Measurements from ENCODE around the gene EDIL3.

The EDIL3 gene

DNA sequence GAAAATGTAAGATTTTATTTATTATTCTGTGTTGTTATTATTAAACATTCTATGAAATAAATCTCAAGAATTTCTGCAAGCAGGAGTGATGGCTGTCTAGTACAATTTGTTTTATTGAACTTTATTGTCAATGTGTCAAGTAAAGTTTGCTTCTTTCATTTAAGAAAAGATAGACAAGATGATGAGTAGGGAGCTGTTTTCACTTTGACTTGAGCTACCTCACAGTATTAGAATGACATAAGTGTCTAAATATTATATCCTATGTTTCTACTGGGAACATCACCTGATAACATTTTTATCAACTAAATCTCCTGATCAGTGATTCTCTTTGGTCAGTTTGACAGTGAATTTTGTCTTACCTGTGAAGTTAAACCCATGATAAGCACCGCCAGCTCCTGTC, 12.7 kb upstream of the EDIL3 start:
- no peaks in the 10 kb centered on the region for H3K4me1 ChIP-seq (ENCODE audit: control insufficient read depth, insufficient read depth, low read length, poor library complexity, severe bottlenecking)
- no peak overlapping the region for H3K4me3 ChIP-seq (ENCODE audit: insufficient read depth, low read depth, low read length, poor library complexity, severe bottlenecking)
- DNase-seq, result no peak
- no peak overlapping the region for H3K27ac ChIP-seq (ENCODE audit: insufficient read depth, low read length, poor library complexity, severe bottlenecking)
- no peaks in the 10 kb centered on the region for H3K36me3 ChIP-seq (ENCODE audit: control insufficient read depth, insufficient read depth, low read length)
- no peaks in the 10 kb centered on the region for H3K9me3 ChIP-seq (ENCODE audit: control insufficient read depth, low read length)
- no peaks in the 10 kb centered on the region for H3K27me3 ChIP-seq (replicated peaks; ENCODE audit: control insufficient read depth, insufficient read depth, low read length, poor library complexity, severe bottlenecking)

DNA sequence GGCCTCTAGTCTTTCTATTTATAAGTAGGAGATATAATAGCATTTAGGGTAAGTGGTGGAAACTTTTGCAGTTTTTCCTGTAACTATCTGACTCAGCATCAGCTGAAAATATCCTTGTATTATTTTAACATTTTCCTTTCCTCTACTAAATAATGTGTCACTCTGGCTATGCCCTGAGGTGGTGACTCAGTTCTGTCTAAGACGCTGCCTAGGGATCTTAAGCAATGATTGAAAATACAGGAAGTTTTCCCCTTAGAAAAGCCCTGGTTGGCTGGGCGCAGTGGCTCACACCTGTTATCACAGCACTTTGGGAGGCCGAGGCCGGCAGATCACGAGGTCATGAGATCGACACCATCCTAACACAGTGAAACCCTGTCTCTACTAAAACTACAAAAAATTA, 9.3 kb upstream of the EDIL3 start:
- no peaks in the 10 kb centered on the region for H3K9me3 ChIP-seq (ENCODE audit: control insufficient read depth, low read length)
- no peak overlapping the region for H3K4me3 ChIP-seq (ENCODE audit: insufficient read depth, low read depth, low read length, poor library complexity, severe bottlenecking)
- H3K4me1 ChIP-seq (ENCODE audit: control insufficient read depth, insufficient read depth, low read length, poor library complexity, severe bottlenecking), result no peaks in the 10 kb centered on the region
- no peaks in the 10 kb centered on the region for H3K36me3 ChIP-seq (ENCODE audit: control insufficient read depth, insufficient read depth, low read length)
- H3K27ac ChIP-seq (ENCODE audit: insufficient read depth, low read length, poor library complexity, severe bottlenecking), result no peak overlapping the region
- H3K27me3 ChIP-seq (replicated peaks; ENCODE audit: control insufficient read depth, insufficient read depth, low read length, poor library complexity, severe bottlenecking), result no peaks in the 10 kb centered on the region
- no peak for DNase-seq

DNA sequence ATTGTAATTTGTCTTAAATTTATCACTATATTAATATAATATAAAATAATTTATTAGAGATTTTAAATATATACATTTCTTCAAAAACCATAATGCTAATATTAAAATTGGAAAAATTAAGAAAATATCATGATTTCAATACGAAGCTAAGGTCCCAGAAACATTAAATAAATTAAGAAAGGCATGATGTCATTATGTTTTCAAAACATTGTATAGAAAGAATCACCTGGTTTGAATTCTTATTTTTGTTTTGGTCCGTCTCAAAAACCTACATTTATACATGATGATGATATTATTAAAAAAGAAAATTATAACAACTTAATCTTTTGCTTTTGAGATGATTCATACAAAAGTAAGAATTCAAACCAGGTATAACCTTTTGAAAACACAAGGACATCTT, 8.2 kb upstream of the EDIL3 start:
- no peak overlapping the region for H3K4me3 ChIP-seq (ENCODE audit: insufficient read depth, low read depth, low read length, poor library complexity, severe bottlenecking)
- no peaks in the 10 kb centered on the region for H3K4me1 ChIP-seq (ENCODE audit: control insufficient read depth, insufficient read depth, low read length, poor library complexity, severe bottlenecking)
- no peak for DNase-seq
- H3K27ac ChIP-seq (ENCODE audit: insufficient read depth, low read length, poor library complexity, severe bottlenecking), result no peak overlapping the region
- no peaks in the 10 kb centered on the region for H3K36me3 ChIP-seq (ENCODE audit: control insufficient read depth, insufficient read depth, low read length)
- no peaks in the 10 kb centered on the region for H3K9me3 ChIP-seq (ENCODE audit: control insufficient read depth, low read length)
- no peaks in the 10 kb centered on the region for H3K27me3 ChIP-seq (replicated peaks; ENCODE audit: control insufficient read depth, insufficient read depth, low read length, poor library complexity, severe bottlenecking)

DNA sequence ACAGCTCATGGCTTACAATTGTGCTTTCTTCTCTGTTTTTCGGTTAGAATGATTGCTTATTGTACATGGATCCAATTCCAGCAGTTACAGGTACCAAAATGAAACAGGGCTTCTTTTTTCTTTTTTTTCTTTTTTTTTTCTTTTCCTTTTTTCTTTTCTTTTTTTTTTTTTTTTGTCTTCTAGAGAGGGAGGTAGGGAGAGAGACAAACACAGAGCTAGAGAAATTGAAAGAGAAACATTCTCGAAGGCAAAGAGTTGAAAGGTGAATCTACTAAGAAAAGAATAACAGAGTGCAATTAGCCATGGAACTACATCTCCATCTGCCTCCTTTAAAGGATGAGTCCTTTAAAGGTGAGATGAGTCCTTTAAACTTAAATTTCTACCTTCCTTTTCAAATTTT, 1.0 kb upstream of the EDIL3 start:
- DNase-seq, result no peak
- Histone ChIP-seq H3K27ac (ENCODE audit: insufficient read depth, low read length, poor library complexity, severe bottlenecking) (no peak overlapping the region), H3K27me3 (replicated peaks; ENCODE audit: control insufficient read depth, insufficient read depth, low read length, poor library complexity, severe bottlenecking) (peaks cover 16% of the 10 kb centered on the region), H3K4me1 (ENCODE audit: control insufficient read depth, insufficient read depth, low read length, poor library complexity, severe bottlenecking) (no peaks in the 10 kb centered on the region), H3K4me3 (ENCODE audit: insufficient read depth, low read depth, low read length, poor library complexity, severe bottlenecking) (no peak overlapping the region), H3K9me3 (ENCODE audit: control insufficient read depth, low read length) (no peaks in the 10 kb centered on the region), H3K36me3 (ENCODE audit: control insufficient read depth, insufficient read depth, low read length) (no peaks in the 10 kb centered on the region)

DNA sequence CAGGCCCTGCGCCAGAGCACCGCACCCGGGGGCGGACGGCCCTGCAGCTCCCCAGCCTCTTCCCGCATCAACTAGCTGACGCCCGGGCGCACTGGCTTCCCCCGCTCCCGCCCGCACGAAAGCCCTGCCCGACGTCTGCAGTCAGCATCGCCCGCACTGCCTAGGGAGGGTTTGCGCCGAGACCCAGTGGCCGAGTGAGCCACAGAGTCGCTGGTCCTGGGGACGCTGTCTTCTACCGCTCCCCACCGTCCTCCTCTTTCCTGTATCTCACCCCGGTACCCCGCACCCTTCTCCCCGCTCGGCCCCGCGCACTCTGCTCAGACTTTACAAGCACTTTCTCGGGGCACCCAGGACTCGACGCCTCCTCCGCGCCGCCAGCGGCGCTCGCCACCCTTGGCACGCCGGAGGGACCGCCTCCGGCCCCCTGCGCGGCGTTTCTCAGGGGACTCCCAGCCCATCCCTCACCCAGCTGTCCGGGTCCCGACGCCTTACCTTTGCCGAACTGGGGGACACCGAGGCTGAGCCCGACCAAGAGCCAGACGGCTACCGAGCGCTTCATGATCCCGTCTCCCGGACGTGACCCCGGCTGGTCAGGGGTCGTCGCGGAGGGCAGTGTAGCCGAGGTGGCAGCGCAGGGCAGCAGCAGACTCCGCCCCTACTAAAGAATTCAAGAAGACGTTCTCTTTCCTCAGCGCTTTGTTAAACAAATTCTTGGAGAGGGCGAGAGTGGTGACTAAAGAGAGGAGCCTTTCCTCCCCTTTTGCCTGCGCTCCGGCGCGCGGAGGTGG, 670 bp downstream of the EDIL3 start:
- Histone ChIP-seq H3K4me3 (ENCODE audit: insufficient read depth, low read depth, low read length, poor library complexity, severe bottlenecking) (no peak overlapping the region), H3K9me3 (ENCODE audit: control insufficient read depth, low read length) (no peaks in the 10 kb centered on the region), H3K27ac (ENCODE audit: insufficient read depth, low read length, poor library complexity, severe bottlenecking) (no peak overlapping the region), H3K27me3 (replicated peaks; ENCODE audit: control insufficient read depth, insufficient read depth, low read length, poor library complexity, severe bottlenecking) (peaks cover 16% of the 10 kb centered on the region), H3K36me3 (ENCODE audit: control insufficient read depth, insufficient read depth, low read length) (no peaks in the 10 kb centered on the region), H3K4me1 (ENCODE audit: control insufficient read depth, insufficient read depth, low read length, poor library complexity, severe bottlenecking) (no peaks in the 10 kb centered on the region)
- no peak for DNase-seq

DNA sequence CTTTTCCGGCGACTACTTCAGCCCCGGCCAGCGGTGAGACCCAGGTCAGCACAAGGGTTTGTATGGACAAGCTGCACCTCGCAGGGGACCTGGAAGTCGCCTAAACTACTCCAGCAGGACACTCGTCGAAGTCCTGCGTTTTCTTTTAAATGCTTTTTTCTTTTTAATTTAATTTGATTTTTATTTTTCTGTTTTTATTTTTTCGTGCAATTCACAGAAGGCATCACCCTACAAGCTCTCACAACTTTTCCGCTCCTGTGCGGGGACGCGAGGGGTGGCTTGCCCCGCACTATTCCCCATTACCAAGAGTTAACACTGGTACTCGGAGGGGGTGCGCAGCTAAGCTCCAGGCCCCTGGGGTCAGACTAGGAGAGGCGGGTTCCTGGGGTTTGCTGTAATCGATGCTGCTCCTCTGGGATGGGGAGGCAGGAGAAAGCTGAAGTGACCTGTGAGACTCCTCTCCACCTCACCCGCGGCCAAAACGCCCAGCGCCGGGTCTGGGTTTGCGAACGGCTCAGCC, 1.3 kb downstream of the EDIL3 start:
- Histone ChIP-seq H3K4me3 (ENCODE audit: insufficient read depth, low read depth, low read length, poor library complexity, severe bottlenecking) (no peak overlapping the region), H3K27me3 (replicated peaks; ENCODE audit: control insufficient read depth, insufficient read depth, low read length, poor library complexity, severe bottlenecking) (peaks cover 16% of the 10 kb centered on the region), H3K9me3 (ENCODE audit: control insufficient read depth, low read length) (no peaks in the 10 kb centered on the region), H3K36me3 (ENCODE audit: control insufficient read depth, insufficient read depth, low read length) (no peaks in the 10 kb centered on the region), H3K4me1 (ENCODE audit: control insufficient read depth, insufficient read depth, low read length, poor library complexity, severe bottlenecking) (no peaks in the 10 kb centered on the region), H3K27ac (ENCODE audit: insufficient read depth, low read length, poor library complexity, severe bottlenecking) (no peak overlapping the region)
- no peak for DNase-seq

DNA sequence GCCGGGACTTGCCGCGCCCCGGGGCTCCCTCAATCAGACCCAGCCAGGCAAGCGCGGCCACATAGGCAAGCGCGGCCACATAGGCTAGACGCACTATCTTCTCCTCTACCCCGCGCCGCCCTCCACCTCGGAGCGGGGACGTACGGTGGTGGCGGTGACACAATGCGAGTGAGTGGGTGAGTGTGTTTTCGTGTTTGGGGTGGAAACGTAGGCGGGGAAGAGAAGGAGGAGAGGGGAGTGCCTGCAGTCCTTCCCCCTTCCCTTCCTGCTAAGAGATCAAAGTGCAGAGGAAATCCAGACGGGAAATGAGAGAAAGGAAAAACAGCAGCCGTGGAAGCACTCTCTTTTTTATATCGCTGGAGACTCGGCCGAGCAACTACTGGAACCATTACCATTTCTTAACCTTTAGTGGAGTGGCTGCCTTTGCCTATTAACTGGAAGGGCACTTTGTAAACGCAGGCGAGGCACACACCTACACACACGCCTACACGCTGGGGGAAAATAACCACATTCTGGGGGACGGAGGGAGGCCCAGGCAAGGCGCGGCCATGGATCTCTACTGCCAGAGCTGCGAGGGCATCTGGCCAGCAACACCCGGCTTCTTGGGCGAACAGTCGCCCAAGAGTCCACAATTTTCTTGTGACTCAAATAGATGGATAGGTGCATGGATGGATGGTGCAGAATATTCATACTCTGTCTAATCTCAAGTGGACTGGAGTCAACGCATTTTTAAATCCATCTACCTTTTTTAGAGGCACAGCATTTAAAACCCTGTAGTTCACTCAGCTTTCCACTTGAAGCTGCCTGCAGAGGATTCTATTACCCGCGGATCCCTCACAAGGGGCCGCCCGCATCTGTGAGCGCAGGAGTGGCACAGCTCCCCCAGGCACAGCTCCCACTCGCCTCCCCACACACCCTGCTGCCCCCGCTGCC, 2.1 kb downstream of the EDIL3 start:
- H3K36me3 ChIP-seq (ENCODE audit: control insufficient read depth, insufficient read depth, low read length), result no peaks in the 10 kb centered on the region
- H3K27me3 ChIP-seq (replicated peaks; ENCODE audit: control insufficient read depth, insufficient read depth, low read length, poor library complexity, severe bottlenecking), result peaks cover 16% of the 10 kb centered on the region
- no peaks in the 10 kb centered on the region for H3K4me1 ChIP-seq (ENCODE audit: control insufficient read depth, insufficient read depth, low read length, poor library complexity, severe bottlenecking)
- H3K9me3 ChIP-seq (ENCODE audit: control insufficient read depth, low read length), result no peaks in the 10 kb centered on the region
- no peak for DNase-seq
- H3K4me3 ChIP-seq (ENCODE audit: insufficient read depth, low read depth, low read length, poor library complexity, severe bottlenecking), result no peak overlapping the region
- H3K27ac ChIP-seq (ENCODE audit: insufficient read depth, low read length, poor library complexity, severe bottlenecking), result no peak overlapping the region

DNA sequence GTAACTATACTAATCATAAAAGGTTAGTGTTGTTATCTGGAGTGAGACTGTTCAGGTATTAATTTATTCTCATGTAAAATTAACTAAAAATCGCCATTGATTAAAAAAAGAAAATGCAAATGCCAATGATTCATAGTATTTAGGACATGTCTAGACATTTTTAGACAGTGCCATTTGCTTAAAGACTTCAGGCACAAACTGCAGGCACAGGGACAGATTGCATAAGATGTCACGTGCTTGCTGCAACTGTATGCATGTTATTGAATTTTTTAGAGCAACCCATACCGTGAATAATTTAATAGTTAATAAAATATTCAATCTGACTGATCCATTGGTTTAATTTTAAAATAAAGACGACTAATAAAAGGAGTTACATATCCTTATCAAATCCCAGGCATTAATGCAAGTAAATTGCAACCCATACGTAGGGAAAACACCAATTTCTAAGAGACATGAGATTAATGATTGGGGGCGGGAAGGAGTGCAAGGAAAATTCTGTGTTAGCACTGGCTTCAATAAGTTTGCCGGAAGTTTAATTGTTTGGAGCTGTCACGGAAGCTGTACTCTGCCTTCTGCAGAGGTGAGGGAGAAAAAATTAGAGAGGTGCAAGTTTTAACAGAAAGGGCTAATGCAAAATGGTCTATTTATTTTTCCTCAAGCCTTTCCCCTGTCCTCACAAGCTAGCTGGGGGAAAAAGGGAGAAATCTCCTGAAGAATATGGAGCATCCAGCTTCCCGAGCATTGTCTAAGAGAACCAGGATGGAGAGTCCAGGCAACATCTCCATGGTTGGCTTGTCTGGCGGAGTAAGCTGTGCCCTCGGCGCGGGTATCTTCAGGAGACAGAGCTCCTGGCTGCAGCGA, 2.9 kb downstream of the EDIL3 start:
- H3K27ac ChIP-seq (ENCODE audit: insufficient read depth, low read length, poor library complexity, severe bottlenecking), result no peak overlapping the region

DNA sequence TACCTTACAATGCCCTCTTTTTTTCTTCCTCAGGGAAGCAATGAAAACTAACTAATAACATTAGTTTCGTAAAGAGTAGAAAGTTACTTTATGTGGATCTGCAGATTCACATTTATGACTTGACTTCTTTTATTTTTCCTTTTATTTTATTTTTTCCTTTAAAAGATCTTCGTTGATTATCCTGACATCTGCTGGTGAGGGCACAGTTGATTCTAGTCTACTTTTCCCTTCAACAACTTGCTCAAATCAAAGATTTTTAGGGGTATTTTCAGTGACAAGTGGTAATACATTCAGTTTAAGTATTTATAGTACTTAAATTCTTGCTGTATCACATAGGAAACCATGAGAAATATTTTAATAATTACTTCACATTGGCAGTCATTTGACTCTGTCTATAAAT, 4.9 kb downstream of the EDIL3 start:
- Histone ChIP-seq H3K9me3 (ENCODE audit: control insufficient read depth, low read length) (no peaks in the 10 kb centered on the region), H3K27ac (ENCODE audit: insufficient read depth, low read length, poor library complexity, severe bottlenecking) (no peak overlapping the region), H3K4me1 (ENCODE audit: control insufficient read depth, insufficient read depth, low read length, poor library complexity, severe bottlenecking) (no peaks in the 10 kb centered on the region), H3K27me3 (replicated peaks; ENCODE audit: control insufficient read depth, insufficient read depth, low read length, poor library complexity, severe bottlenecking) (peaks cover 16% of the 10 kb centered on the region), H3K4me3 (ENCODE audit: insufficient read depth, low read depth, low read length, poor library complexity, severe bottlenecking) (no peak overlapping the region), H3K36me3 (ENCODE audit: control insufficient read depth, insufficient read depth, low read length) (no peaks in the 10 kb centered on the region)
- DNase-seq, result no peak

More for the DNA sequence above, 2.9 kb downstream of the EDIL3 start:
- no peak overlapping the region for H3K4me3 ChIP-seq (ENCODE audit: insufficient read depth, low read depth, low read length, poor library complexity, severe bottlenecking)
- DNase-seq, result no peak
- H3K4me1 ChIP-seq (ENCODE audit: control insufficient read depth, insufficient read depth, low read length, poor library complexity, severe bottlenecking), result no peaks in the 10 kb centered on the region
- no peaks in the 10 kb centered on the region for H3K36me3 ChIP-seq (ENCODE audit: control insufficient read depth, insufficient read depth, low read length)
- peaks cover 16% of the 10 kb centered on the region for H3K27me3 ChIP-seq (replicated peaks; ENCODE audit: control insufficient read depth, insufficient read depth, low read length, poor library complexity, severe bottlenecking)
- no peaks in the 10 kb centered on the region for H3K9me3 ChIP-seq (ENCODE audit: control insufficient read depth, low read length)
